ENCODE data around the gene MALSU1.
A peak's percentile ranks its signal among the peaks of the same experiment; 100 is the strongest.

The MALSU1 gene

DNA sequence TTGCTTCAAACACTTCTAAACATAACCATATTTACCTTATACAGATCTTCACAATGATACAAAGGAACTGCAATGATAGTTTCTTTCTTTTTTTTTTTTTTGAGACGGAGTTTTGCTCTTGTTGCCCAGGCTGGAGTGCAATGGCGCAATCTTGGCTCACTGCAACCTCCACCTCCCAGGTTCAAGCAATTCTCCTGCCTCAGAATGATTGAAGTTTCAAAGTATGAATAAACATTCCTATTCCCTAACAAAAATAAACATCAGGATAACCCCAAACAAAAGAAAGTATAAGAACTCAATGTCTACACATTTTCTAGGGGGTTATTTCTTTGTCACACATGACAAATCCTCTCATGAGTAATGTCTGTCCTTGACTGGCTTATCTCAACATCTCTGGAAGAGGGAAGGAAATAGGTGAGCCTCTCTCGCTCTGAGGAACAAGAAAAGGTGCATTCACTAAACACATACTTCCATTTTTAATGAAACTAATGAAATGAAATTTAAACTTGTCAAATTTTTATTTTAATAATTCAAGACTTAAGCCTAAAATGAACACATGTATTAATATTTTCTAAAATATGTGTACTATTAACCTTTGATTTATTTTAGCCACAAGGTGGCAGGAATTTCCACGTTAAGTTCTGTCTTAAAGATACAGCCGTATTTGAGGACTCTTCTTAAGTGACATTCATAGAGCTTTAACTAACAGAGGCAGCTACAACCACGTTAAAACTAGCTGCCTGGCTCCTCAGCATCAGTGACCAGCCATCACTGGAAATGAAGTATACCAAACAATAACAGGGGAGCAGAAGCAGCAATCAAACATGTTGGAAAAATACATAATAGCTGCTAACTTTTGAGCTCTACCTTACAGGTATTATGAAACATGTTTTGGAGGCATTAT lies 58.3 kb downstream of the MALSU1 start:
- TF ChIP-seq, protein P1, sequence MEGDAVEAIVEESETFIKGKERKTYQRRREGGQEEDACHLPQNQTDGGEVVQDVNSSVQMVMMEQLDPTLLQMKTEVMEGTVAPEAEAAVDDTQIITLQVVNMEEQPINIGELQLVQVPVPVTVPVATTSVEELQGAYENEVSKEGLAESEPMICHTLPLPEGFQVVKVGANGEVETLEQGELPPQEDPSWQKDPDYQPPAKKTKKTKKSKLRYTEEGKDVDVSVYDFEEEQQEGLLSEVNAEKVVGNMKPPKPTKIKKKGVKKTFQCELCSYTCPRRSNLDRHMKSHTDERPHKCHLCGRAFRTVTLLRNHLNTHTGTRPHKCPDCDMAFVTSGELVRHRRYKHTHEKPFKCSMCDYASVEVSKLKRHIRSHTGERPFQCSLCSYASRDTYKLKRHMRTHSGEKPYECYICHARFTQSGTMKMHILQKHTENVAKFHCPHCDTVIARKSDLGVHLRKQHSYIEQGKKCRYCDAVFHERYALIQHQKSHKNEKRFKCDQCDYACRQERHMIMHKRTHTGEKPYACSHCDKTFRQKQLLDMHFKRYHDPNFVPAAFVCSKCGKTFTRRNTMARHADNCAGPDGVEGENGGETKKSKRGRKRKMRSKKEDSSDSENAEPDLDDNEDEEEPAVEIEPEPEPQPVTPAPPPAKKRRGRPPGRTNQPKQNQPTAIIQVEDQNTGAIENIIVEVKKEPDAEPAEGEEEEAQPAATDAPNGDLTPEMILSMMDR (conservative IDR thresholded peaks at IDR 0.05; ENCODE audit: low read depth, low read length): peak; percentile 44
- H3K4me3 ChIP-seq (ENCODE audit: low read depth, low read length): no peak overlapping the region
- DNase-seq (ENCODE audit: low read depth): peak; percentile 77

DNA sequence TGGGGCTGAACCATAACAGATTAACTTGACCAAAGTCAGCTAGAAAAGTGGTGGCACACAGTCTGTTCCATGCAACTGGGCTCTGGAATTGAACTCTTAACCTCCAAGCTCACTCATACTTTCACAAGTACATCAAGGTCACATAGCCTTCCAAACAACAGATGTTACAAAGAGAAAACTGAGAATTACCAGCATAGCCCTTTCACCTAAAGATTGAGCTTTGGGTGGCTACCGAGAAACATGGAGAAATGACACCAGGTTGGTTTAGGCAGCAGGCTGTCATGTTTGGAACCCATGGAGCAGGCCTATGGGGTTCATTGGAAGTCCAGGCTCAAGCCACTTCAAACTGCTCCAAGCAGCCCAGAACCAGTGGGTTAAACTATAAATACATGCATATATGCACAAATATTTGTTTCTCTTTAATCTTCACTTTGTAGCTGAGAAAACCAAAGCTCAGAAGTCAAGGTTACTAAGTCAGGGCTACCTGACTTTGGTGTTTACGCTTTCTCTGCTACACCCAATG lies 59.1 kb downstream of the MALSU1 start:
- DNase-seq (ENCODE audit: low read depth): no peak
- TF ChIP-seq, protein P1 (conservative IDR thresholded peaks at IDR 0.05; ENCODE audit: low read depth, low read length): no peak
- H3K4me3 ChIP-seq (ENCODE audit: low read depth, low read length): no peak overlapping the region
